Mesendoderm (in vitro differentiated cells): Measurements from ENCODE around the gene IKZF1.

Experiments used
- DNase-seq: peaks from one replicate; pipeline ENCODE4 v3.0.0; 2013
- H2AK5ac ChIP-seq: 2 replicates; pipeline ENCODE4 v1.6.1; 2013; ENCODE audit warnings: low read length, inconsistent platforms
- H2BK120ac ChIP-seq: 2 replicates; pipeline ENCODE4 v1.6.1; 2013; ENCODE audit warnings: low read depth, mild to moderate bottlenecking, low read length, moderate library complexity, mixed read lengths
- H2BK15ac ChIP-seq: replicated peaks from 2 replicates; pipeline ENCODE4 v1.6.1; 2013; ENCODE audit warnings: low read depth, mild to moderate bottlenecking, moderate library complexity
- H2BK5ac ChIP-seq: 2 replicates; pipeline ENCODE4 v1.6.1; 2013; ENCODE audit warnings: low read length, inconsistent platforms
- H3K18ac ChIP-seq: 2 replicates; pipeline ENCODE4 v1.6.1; 2013; ENCODE audit warnings: mild to moderate bottlenecking, low read length, mixed read lengths
- H3K23ac ChIP-seq: one replicate; pipeline ENCODE4 v1.6.1; 2013; ENCODE audit warnings: low read length
- H3K27ac ChIP-seq: 2 replicates; pipeline ENCODE4 v1.5.1; 2013; ENCODE audit warnings: low read depth, mild to moderate bottlenecking, inconsistent platforms, low read length, moderate library complexity
- H3K27me3 ChIP-seq: 2 replicates; pipeline ENCODE4 v1.6.1; 2013; ENCODE audit warnings: low read length, control low read depth, mild to moderate bottlenecking, inconsistent platforms; ENCODE audit not compliant: insufficient read depth, poor library complexity
- H3K36me3 ChIP-seq: 2 replicates; pipeline ENCODE4 v1.6.1; 2013; ENCODE audit warnings: low read length, inconsistent platforms; ENCODE audit not compliant: control insufficient read depth, insufficient read depth
- H3K4ac ChIP-seq: one replicate; pipeline ENCODE4 v1.6.1; 2013; ENCODE audit warnings: low read depth, mild to moderate bottlenecking, low read length, moderate library complexity
- H3K4me1 ChIP-seq: 2 replicates; pipeline ENCODE4 v1.6.1; 2013; ENCODE audit warnings: low read depth, low read length, inconsistent platforms; ENCODE audit not compliant: control insufficient read depth
- H3K4me2 ChIP-seq: 2 replicates; pipeline ENCODE4 v1.6.1; 2013; ENCODE audit warnings: low read length
- H3K4me3 ChIP-seq: 2 replicates; pipeline ENCODE4 v1.5.1; 2013; ENCODE audit warnings: mild to moderate bottlenecking, low read length
- H3K56ac ChIP-seq: one replicate; pipeline ENCODE4 v1.6.1; 2013; ENCODE audit warnings: low read length
- H3K79me1 ChIP-seq: 2 replicates; pipeline ENCODE4 v1.6.1; 2013; ENCODE audit warnings: low read length, inconsistent platforms
- H3K79me2 ChIP-seq: 2 replicates; pipeline ENCODE4 v1.6.1; 2013; ENCODE audit warnings: mild to moderate bottlenecking, low read length; ENCODE audit not compliant: control insufficient read depth, insufficient read depth
- H3K9ac ChIP-seq: 2 replicates; pipeline ENCODE4 v1.6.1; 2013; ENCODE audit warnings: low read length, inconsistent platforms
- H4K5ac ChIP-seq: one replicate; pipeline ENCODE4 v1.6.1; 2013; ENCODE audit warnings: low read length
- H4K8ac ChIP-seq: one replicate; pipeline ENCODE4 v1.6.1; 2013; ENCODE audit warnings: low read depth, mild to moderate bottlenecking, control low read depth, low read length, moderate library complexity
- WGBS: extraction: QIAGEN DNeasy Blood & Tissue Kit; methylation state at CpG from one replicate; pipeline ENCODE4 v1.1.7; 2013; ENCODE audit warnings: low lambda C conversion rate, missing lambda C conversion rate; ENCODE audit not compliant: insufficient coverage; ENCODE audit errors: extremely low coverage; 5-methylcytosine and 5-hydroxymethylcytosine counted together

Gene IKZF1

DNA sequence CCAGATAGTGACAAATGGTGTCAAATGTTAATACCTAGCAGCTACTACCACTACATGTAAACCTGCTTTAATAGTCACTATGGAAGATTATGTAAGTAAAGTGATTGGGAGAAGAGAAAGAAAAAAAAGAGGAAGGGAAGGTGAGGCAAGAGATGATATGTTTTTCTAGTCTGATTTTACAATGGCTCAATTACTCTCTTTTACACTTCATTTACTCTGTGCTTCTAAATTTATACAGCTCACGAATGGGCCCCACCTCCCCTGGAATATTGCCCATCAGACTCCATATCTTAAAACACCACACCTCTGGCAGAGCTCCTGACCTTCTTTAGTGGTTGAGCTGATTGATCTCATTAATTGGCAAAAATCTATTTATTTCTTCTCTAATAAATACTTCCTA lies 28.0 kb upstream of the IKZF1 start:
- no CpG with 5 or more reads among the region's 1 CpG for WGBS
- Histone ChIP-seq H4K8ac (no peak overlapping the region), H3K27me3 (no peaks in the 10 kb centered on the region), H3K56ac (no peak overlapping the region), H4K5ac (no peak overlapping the region), H3K36me3 (no peaks in the 10 kb centered on the region), H3K9ac (no peak overlapping the region), H2BK15ac (no peak overlapping the region), H2AK5ac (no peak overlapping the region), H3K4me3 (no peak overlapping the region), H3K4me1 (no peaks in the 10 kb centered on the region), H3K4me2 (no peak overlapping the region), H3K23ac (no peak overlapping the region), H2BK5ac (no peak overlapping the region), H3K18ac (no peak overlapping the region), H3K79me2 (no peaks in the 10 kb centered on the region), H3K79me1 (no peaks in the 10 kb centered on the region), H2BK120ac (no peak overlapping the region), H3K27ac (no peak overlapping the region), H3K4ac (no peak overlapping the region)
- no peak for DNase-seq

DNA sequence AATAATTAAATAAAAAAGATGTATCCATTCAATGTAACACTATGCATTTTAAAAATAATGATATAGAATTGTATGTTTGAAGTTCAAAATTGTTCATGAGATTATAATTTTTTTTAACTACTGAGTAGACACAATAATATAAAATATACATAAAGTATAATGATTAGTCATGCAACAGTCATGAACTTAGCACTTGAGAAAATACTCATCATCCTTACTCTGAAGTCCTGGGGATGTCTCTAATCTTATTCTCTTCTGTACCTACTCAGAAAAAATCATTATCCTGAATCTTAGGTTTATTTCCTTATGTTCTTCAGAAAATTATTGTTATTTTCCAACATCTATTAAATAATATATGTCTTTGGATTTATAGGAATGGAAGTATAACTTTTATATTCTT lies 26.4 kb upstream of the IKZF1 start:
- Histone ChIP-seq H2BK15ac (no peak overlapping the region), H3K4me2 (no peak overlapping the region), H4K8ac (no peak overlapping the region), H3K4me3 (no peak overlapping the region), H4K5ac (no peak overlapping the region), H3K56ac (no peak overlapping the region), H2BK120ac (no peak overlapping the region), H3K79me1 (no peaks in the 10 kb centered on the region), H3K9ac (no peak overlapping the region), H3K23ac (no peak overlapping the region), H3K4me1 (no peaks in the 10 kb centered on the region), H3K36me3 (no peaks in the 10 kb centered on the region), H3K27ac (no peak overlapping the region), H2BK5ac (no peak overlapping the region), H2AK5ac (no peak overlapping the region), H3K27me3 (no peaks in the 10 kb centered on the region), H3K79me2 (no peaks in the 10 kb centered on the region), H3K4ac (no peak overlapping the region), H3K18ac (no peak overlapping the region)
- no peak for DNase-seq

DNA sequence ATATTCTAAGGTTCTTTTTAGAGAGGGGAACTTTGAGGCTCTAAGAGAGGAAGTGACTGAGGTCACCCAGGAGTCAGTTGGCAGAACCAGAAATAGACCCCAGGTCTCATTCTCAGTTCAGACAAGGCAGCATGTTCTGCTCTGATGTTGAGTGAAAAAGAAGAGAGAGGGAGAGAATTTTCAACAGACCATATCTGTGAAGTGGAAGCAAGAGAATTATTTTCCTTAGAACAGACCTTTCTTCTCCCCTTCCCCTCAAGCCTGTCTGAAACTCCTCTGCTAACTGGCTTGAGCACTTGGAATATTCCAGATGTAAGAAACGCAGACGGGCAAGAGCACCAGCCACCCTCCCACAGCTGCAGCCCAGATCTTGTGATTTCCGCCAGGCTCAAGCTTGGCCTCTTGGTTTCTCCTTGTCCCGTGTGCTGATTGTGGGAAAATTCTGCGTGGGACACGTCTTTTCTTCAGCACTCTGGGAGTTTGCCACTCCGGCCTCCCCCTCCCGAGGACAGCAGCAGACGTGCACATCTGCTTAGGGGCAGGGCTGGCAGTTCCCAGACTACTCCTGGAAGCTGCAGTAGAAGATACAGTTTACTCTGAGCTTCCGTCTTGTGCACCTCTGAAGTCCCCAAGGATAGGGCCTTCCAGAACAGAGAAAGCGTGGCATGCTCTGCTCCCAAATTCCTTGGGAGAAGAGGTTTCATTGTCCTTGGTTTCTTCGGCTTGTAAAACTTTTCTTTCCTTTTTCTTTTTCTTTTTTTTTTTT lies 22.7 kb upstream of the IKZF1 start:
- H3K18ac ChIP-seq: no peak overlapping the region
- H4K8ac ChIP-seq: no peak overlapping the region
- DNase-seq: no peak
- H4K5ac ChIP-seq: no peak overlapping the region
- no peak overlapping the region for H3K27ac ChIP-seq
- H3K79me1 ChIP-seq: no peaks in the 10 kb centered on the region
- no peaks in the 10 kb centered on the region for H3K4me1 ChIP-seq
- WGBS: no CpG with 5 or more reads among the region's 12 CpGs
- no peak overlapping the region for H3K4me3 ChIP-seq
- H3K4ac ChIP-seq: no peak overlapping the region
- no peak overlapping the region for H3K23ac ChIP-seq
- H3K9ac ChIP-seq: no peak overlapping the region
- no peak overlapping the region for H3K4me2 ChIP-seq
- no peaks in the 10 kb centered on the region for H3K79me2 ChIP-seq
- H2AK5ac ChIP-seq: no peak overlapping the region
- no peak overlapping the region for H2BK5ac ChIP-seq
- no peak overlapping the region for H3K56ac ChIP-seq
- no peaks in the 10 kb centered on the region for H3K27me3 ChIP-seq
- H3K36me3 ChIP-seq: no peaks in the 10 kb centered on the region
- no peak overlapping the region for H2BK120ac ChIP-seq
- no peak overlapping the region for H2BK15ac ChIP-seq

DNA sequence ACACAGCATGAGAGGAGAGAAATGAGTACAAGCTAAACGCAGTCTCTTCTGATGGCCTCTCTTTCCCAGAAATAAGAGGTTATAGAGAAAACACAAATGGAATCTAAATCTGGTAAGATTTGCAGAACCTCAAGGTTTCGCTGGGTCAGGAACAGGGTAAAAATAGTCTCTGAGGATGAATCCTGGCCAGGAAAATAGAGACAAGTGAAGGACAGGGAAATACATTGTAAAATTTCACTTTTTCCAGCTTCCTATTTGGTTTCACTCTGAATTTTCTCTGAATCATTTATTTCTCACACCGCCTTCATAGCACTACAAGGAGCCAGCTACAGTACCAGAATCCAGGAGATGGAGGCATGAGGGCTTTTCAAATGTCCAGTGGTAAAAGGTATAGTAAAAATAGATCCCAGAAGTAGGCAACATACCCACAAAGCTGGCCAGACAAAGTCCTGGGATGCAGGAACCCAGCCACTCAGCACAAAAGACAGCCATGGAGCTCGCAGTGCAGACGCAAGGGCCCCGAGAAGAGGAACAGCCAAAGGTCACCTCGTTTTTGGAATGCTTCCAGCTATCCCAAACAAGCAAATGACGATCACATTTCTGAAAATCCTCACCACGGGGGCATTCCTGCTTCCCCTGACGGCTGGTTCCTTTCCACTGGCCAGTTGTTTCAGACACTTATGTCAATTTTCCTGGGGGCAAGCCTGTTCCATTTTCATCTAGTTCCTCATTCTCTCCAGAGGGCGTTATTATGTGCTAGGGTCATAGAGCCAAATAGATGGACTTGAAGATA lies 21.5 kb upstream of the IKZF1 start:
- Histone ChIP-seq H3K18ac (no peak overlapping the region), H3K9ac (no peak overlapping the region), H3K23ac (no peak overlapping the region), H3K36me3 (no peaks in the 10 kb centered on the region), H3K4me1 (no peaks in the 10 kb centered on the region), H2BK120ac (no peak overlapping the region), H4K8ac (no peak overlapping the region), H3K79me2 (no peaks in the 10 kb centered on the region), H3K79me1 (no peaks in the 10 kb centered on the region), H2BK5ac (no peak overlapping the region), H3K56ac (no peak overlapping the region), H3K4me2 (no peak overlapping the region), H3K27me3 (no peaks in the 10 kb centered on the region), H3K4ac (no peak overlapping the region), H3K4me3 (no peak overlapping the region), H3K27ac (no peak overlapping the region), H2AK5ac (no peak overlapping the region), H2BK15ac (no peak overlapping the region), H4K5ac (no peak overlapping the region)
- WGBS: no CpG with 5 or more reads among the region's 11 CpGs
- no peak for DNase-seq

DNA sequence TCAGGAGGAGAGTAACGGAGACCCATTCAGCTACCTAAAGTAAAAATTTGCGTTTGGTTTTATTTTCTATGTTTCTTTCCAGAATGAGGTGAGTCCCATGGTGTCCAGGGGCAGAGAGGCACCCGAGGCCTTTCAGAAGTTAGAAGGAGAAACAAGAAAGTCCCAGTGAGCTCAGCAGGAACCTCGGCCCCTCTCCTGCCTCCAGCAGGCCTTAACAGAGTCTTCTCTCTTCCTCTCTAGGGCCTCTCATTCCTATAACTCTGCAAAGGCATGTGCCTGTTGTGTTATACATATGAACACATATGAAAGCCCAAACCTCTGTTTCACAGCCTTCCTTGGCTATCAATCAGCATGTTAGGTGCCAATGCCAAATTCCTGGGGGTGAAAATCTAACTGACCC lies 20.8 kb upstream of the IKZF1 start:
- no peak overlapping the region for H3K4ac ChIP-seq
- no peaks in the 10 kb centered on the region for H3K4me1 ChIP-seq
- no peak overlapping the region for H3K4me3 ChIP-seq
- H2BK15ac ChIP-seq: no peak overlapping the region
- no peak overlapping the region for H3K4me2 ChIP-seq
- H2BK5ac ChIP-seq: no peak overlapping the region
- no peaks in the 10 kb centered on the region for H3K36me3 ChIP-seq
- H3K9ac ChIP-seq: no peak overlapping the region
- no peaks in the 10 kb centered on the region for H3K27me3 ChIP-seq
- H2AK5ac ChIP-seq: no peak overlapping the region
- H3K23ac ChIP-seq: no peak overlapping the region
- WGBS: no CpG with 5 or more reads among the region's 4 CpGs
- H3K56ac ChIP-seq: no peak overlapping the region
- H2BK120ac ChIP-seq: no peak overlapping the region
- H3K27ac ChIP-seq: no peak overlapping the region
- H3K79me2 ChIP-seq: no peaks in the 10 kb centered on the region
- no peak overlapping the region for H3K18ac ChIP-seq
- no peak for DNase-seq
- H3K79me1 ChIP-seq: no peaks in the 10 kb centered on the region
- H4K8ac ChIP-seq: no peak overlapping the region
- H4K5ac ChIP-seq: no peak overlapping the region
